ENCODE data around the gene ZNF830. TPM values are rescaled to one million over a fixed set of nuclear protein-coding genes. Genes with fewer than 3 reads are reported as not detected.
A peak's percentile ranks its signal among the peaks of the same experiment; 100 is the strongest.

ZNF830 gene
- 1.9 TPM for total RNA-seq

GRCh38 chr17:34961093-34961911, at the start of gene ZNF830, which contains the start of gene CCT6B:
Gene ZNF830, plus strand, starts transcription at chr17:34961540. Its CDS starts 27 bp downstream, at chr17:34961567.
Gene CCT6B, minus strand, starts transcription at chr17:34961460. Its CDS starts 67 bp downstream, at chr17:34961393.
- peak; percentile 65 to 96 for DNase-seq (ENCODE audit: low spot score in 2 of 2)
- Histone ChIP-seq H3K36me3 (peaks cover 16 to 25% of the 10 kb centered on the region in 2 donors), H3K9me3 (no peaks in the 10 kb centered on the region), H3K4me1 (peaks cover 5 to 10% of the 10 kb centered on the region in 2 donors), H3K27me3 (no peaks in the 10 kb centered on the region), H3K27ac (peak within 1 kb of the TSS; percentile 87 to 93), H3K4me3 (peak within 1 kb of the TSS; percentile 84)
- peak in 1 of 3 experiments; percentile 1 for TF ChIP-seq CTCF (IDR thresholded peaks at IDR 0.05)
- intact Hi-C loops (cut with DNase I) = loop anchor here (1.0 to 5.0 kb wide), 5 partner anchors 19 to 1526 kb away; partner anchors contain the start of genes LIG3 and ZNHIT3

GRCh38 chr17:34913001-34913400, 48.3 kb upstream of the ZNF830 start:
- Histone ChIP-seq H3K36me3 (no peaks in the 10 kb centered on the region), H3K9me3 (no peaks in the 10 kb centered on the region), H3K4me1 (no peaks in the 10 kb centered on the region), H3K4me3 (no peak overlapping the region), H3K27ac (no peak overlapping the region), H3K27me3 (no peaks in the 10 kb centered on the region)
- intact Hi-C loops (cut with DNase I) = no loop called here
- no peak for DNase-seq (ENCODE audit: low spot score in 2 of 2)
- no peak for TF ChIP-seq CTCF (IDR thresholded peaks at IDR 0.05)

GRCh38 chr17:34916120-34916519, 45.2 kb upstream of the ZNF830 start:
- DNase-seq (ENCODE audit: low spot score in 2 of 2) = no peak
- no peaks in the 10 kb centered on the region for H3K9me3 ChIP-seq
- intact Hi-C loops (cut with DNase I) = no loop called here
- H3K36me3 ChIP-seq = no peaks in the 10 kb centered on the region
- no peak for TF ChIP-seq CTCF (IDR thresholded peaks at IDR 0.05)
- H3K4me3 ChIP-seq = no peak overlapping the region
- H3K27me3 ChIP-seq = no peaks in the 10 kb centered on the region
- H3K4me1 ChIP-seq = no peaks in the 10 kb centered on the region
- no peak overlapping the region for H3K27ac ChIP-seq

GRCh38 chr17:34917381-34917780, 44.0 kb upstream of the ZNF830 start:
- no peak overlapping the region for H3K4me3 ChIP-seq
- no peaks in the 10 kb centered on the region for H3K4me1 ChIP-seq
- H3K36me3 ChIP-seq = no peaks in the 10 kb centered on the region
- no peak for DNase-seq (ENCODE audit: low spot score in 2 of 2)
- no peak overlapping the region for H3K27ac ChIP-seq
- intact Hi-C loops (cut with DNase I) = no loop called here
- H3K27me3 ChIP-seq = no peaks in the 10 kb centered on the region
- no peak for TF ChIP-seq CTCF (IDR thresholded peaks at IDR 0.05)
- H3K9me3 ChIP-seq = no peaks in the 10 kb centered on the region

- Histone ChIP-seq H3K27ac (no peak overlapping the region), H3K27me3 (no peaks in the 10 kb centered on the region), H3K9me3 (no peaks in the 10 kb centered on the region), H3K4me1 (no peaks in the 10 kb centered on the region), H3K36me3 (no peaks in the 10 kb centered on the region), H3K4me3 (no peak overlapping the region)
- intact Hi-C loops (cut with DNase I) = no loop called here
- DNase-seq (ENCODE audit: low spot score in 2 of 2) = no peak
- no peak for TF ChIP-seq CTCF (IDR thresholded peaks at IDR 0.05)
These were observed 40.7 kb upstream of the ZNF830 start for GRCh38 chr17:34920676-34921075.
